H1 (cell line): ENCODE measurements around the gene NFIX. TPM values are rescaled to one million over a fixed set of nuclear protein-coding genes. Genes with fewer than 3 reads are reported as not detected.

Source experiments
- CTCF ChIA-PET: fragments of 300-600 bp; sonication (Branson Sonifier 250); formaldehyde crosslinking; loops from one replicate; lab custom pipeline; 2021; ENCODE audit not compliant: partially characterized antibody; lab: Charles Lee
- POLR2A ChIA-PET: fragments of 300-600 bp; sonication (Branson Sonifier 250); formaldehyde crosslinking; loops from one replicate; lab custom pipeline; 2021; ENCODE audit warnings: inconsistent platforms; ENCODE audit not compliant: partially characterized antibody; lab: Charles Lee
- DNase-seq, 2 experiments: peaks; one replicate each; pipeline versions ENCODE4 v3.0.0 to v3.0.0-alpha.2; 2010 to 2022; ENCODE audit warnings: low spot score in 2 of 2, low read depth in 1 of 2, mixed read lengths in 1 of 2
- FAIRE-seq: peaks from 2 replicates; lab custom pipeline; 2011; peaks lifted over from hg19 to GRCh38; lab: Jason Lieb, UNC
- H2AFZ ChIP-seq: 2 replicates; pipeline ENCODE4 v1.8.1; 2012; ENCODE audit warnings: low read length, inconsistent platforms
- H2AK5ac ChIP-seq: 2 replicates; pipeline ENCODE4 v1.6.1; 2013; ENCODE audit warnings: low read depth, low read length
- H2BK120ac ChIP-seq: replicated peaks from 2 replicates; pipeline ENCODE3; 2013; ENCODE audit warnings: low read depth, low read length, inconsistent platforms
- H2BK12ac ChIP-seq: 2 replicates; pipeline ENCODE4 v1.6.1; 2013; ENCODE audit warnings: low read depth, low read length
- H2BK15ac ChIP-seq: 2 replicates; pipeline ENCODE4 v1.6.1; 2013; ENCODE audit warnings: low read length
- H2BK20ac ChIP-seq: 2 replicates; pipeline ENCODE4 v1.6.1; 2013; ENCODE audit warnings: low read length
- H2BK5ac ChIP-seq: 2 replicates; pipeline ENCODE4 v1.6.1; 2013; ENCODE audit warnings: low read depth, low read length
- H3K14ac ChIP-seq: 2 replicates; pipeline ENCODE4 v1.6.1; 2013; ENCODE audit warnings: inconsistent platforms; ENCODE audit not compliant: insufficient read length
- H3K18ac ChIP-seq: 2 replicates; pipeline ENCODE4 v1.6.1; 2013; ENCODE audit warnings: low read length; ENCODE audit errors: extremely low read depth
- H3K23ac ChIP-seq: 2 replicates; pipeline ENCODE4 v1.6.1; 2013; ENCODE audit warnings: inconsistent platforms; ENCODE audit not compliant: insufficient read length
- H3K23me2 ChIP-seq: 2 replicates; pipeline ENCODE4 v1.6.1; 2013; ENCODE audit warnings: low read depth, low read length
- H3K27ac ChIP-seq: 2 replicates; pipeline ENCODE4 v1.6.1; 2011; ENCODE audit warnings: low read depth, low read length, inconsistent platforms
- H3K27me3 ChIP-seq, 4 experiments: replicated peaks in 1 of 4; 1 replicate in 1 of 4; 2 replicates in 3 of 4; pipeline versions ENCODE4 v1.6.1 to v1.8.1; 2011 to 2013; ENCODE audit warnings: low read length in 3 of 4, mild to moderate bottlenecking in 3 of 4, inconsistent platforms in 2 of 4, mixed read lengths in 2 of 4, moderate library complexity in 1 of 4; ENCODE audit not compliant: control insufficient read depth in 3 of 4, insufficient read depth in 3 of 4; ENCODE audit errors: extremely low read depth in 1 of 4
- H3K36me3 ChIP-seq, 4 experiments: 2 replicates each; pipeline versions ENCODE4 v1.6.1 to v1.8.1; 2011 to 2013; ENCODE audit warnings: mild to moderate bottlenecking in 4 of 4, low read length in 3 of 4, moderate library complexity in 2 of 4, control low read depth in 1 of 4, inconsistent platforms in 1 of 4; ENCODE audit not compliant: insufficient read depth in 4 of 4, control insufficient read depth in 2 of 4
- H3K4ac ChIP-seq: replicated peaks from 2 replicates; pipeline ENCODE3; 2013; ENCODE audit warnings: low read length, low read depth, mixed read lengths, inconsistent platforms; ENCODE audit not compliant: insufficient read length
- H3K4me1 ChIP-seq, 4 experiments: replicated peaks in 1 of 4; 1 replicate in 1 of 4; 2 replicates in 3 of 4; pipeline versions ENCODE4 v1.6.1 to v1.8.1; 2011 to 2013; ENCODE audit warnings: low read length in 3 of 4, inconsistent platforms in 2 of 4, mixed read lengths in 1 of 4; ENCODE audit not compliant: insufficient read depth in 4 of 4, control insufficient read depth in 3 of 4
- H3K4me2 ChIP-seq, 2 experiments: 2 replicates each; pipeline versions ENCODE4 v1.6.1 to v1.8.1; 2011 to 2013; ENCODE audit warnings: low read depth in 2 of 2, low read length in 2 of 2, control low read depth in 1 of 2, inconsistent platforms in 1 of 2, mild to moderate bottlenecking in 1 of 2; ENCODE audit not compliant: insufficient read depth in 1 of 2
- H3K4me3 ChIP-seq, 4 experiments: fragments of 200-600, 300-600 bp in 1 of 4; sonication (generic), shearing (Covaris generic), sonication (Bioruptor Twin) in 1 of 4; 2 replicates each; pipeline versions ENCODE4 v1.5.1 to v1.8.1; 2011 to 2016; ENCODE audit warnings: low read length in 4 of 4, low read depth in 3 of 4, control low read depth in 2 of 4, inconsistent platforms in 2 of 4, mild to moderate bottlenecking in 2 of 4, mixed read lengths in 1 of 4, moderate library complexity in 1 of 4; ENCODE audit not compliant: insufficient read depth in 2 of 4; ENCODE audit errors: extremely low read depth in 1 of 4
- H3K56ac ChIP-seq: replicated peaks from 2 replicates; pipeline ENCODE3; 2013; ENCODE audit warnings: low read depth, mild to moderate bottlenecking, mixed read lengths, low read length, inconsistent platforms; ENCODE audit not compliant: insufficient read length
- H3K79me1 ChIP-seq: 2 replicates; pipeline ENCODE4 v1.6.1; 2013; ENCODE audit warnings: low read depth, low read length, control low read depth
- H3K79me2 ChIP-seq, 2 experiments: 2 replicates each; pipeline versions ENCODE4 v1.6.1 to v1.8.1; 2012 to 2013; ENCODE audit warnings: low read length in 2 of 2, mild to moderate bottlenecking in 2 of 2, inconsistent platforms in 1 of 2; ENCODE audit not compliant: insufficient read depth in 2 of 2, control insufficient read depth in 1 of 2
- H3K9ac ChIP-seq, 4 experiments: replicated peaks in 1 of 4; 1 replicate in 1 of 4; 2 replicates in 3 of 4; pipeline versions ENCODE4 v1.6.1 to v1.8.1; 2011 to 2013; ENCODE audit warnings: low read depth in 3 of 4, low read length in 3 of 4, control low read depth in 2 of 4, mild to moderate bottlenecking in 2 of 4, moderate library complexity in 2 of 4, inconsistent platforms in 1 of 4; ENCODE audit errors: extremely low read depth in 1 of 4
- H3K9me3 ChIP-seq, 2 experiments: 2 replicates each; pipeline versions ENCODE4 v1.6.1 to v1.8.1; 2012 to 2013; ENCODE audit warnings: mild to moderate bottlenecking in 2 of 2, moderate library complexity in 2 of 2, control low read depth in 1 of 2, inconsistent platforms in 1 of 2, low read depth in 1 of 2, low read length in 1 of 2, mixed read lengths in 1 of 2; ENCODE audit not compliant: insufficient read depth in 2 of 2
- H4K20me1 ChIP-seq, 2 experiments: replicated peaks in 1 of 2; 2 replicates each; pipeline versions ENCODE3 to v1.8.1; 2011 to 2013; ENCODE audit warnings: inconsistent platforms in 2 of 2, low read length in 2 of 2, mild to moderate bottlenecking in 1 of 2; ENCODE audit not compliant: insufficient read depth in 2 of 2, control insufficient read depth in 1 of 2
- H4K5ac ChIP-seq: 2 replicates; pipeline ENCODE4 v1.6.1; 2013; ENCODE audit warnings: low read length, low read depth, mixed read lengths, inconsistent platforms; ENCODE audit not compliant: insufficient read length
- H4K8ac ChIP-seq: 2 replicates; pipeline ENCODE4 v1.8.0; 2013; ENCODE audit warnings: mild to moderate bottlenecking, moderate library complexity, low read length, inconsistent platforms; ENCODE audit not compliant: insufficient read depth; ENCODE audit errors: extremely low read depth
- H4K91ac ChIP-seq: replicated peaks from 2 replicates; pipeline ENCODE3; 2013; ENCODE audit warnings: low read length, mixed read lengths, inconsistent platforms; ENCODE audit not compliant: insufficient read length
- ATF2 ChIP-seq: IDR thresholded peaks from 2 replicates; pipeline ENCODE4 v1.6.1; 2012; ENCODE audit warnings: low read length, inconsistent platforms
- ATF3 ChIP-seq: IDR thresholded peaks from 2 replicates; pipeline ENCODE4 v1.6.1; 2011; ENCODE audit warnings: low read depth, mild to moderate bottlenecking, low read length; ENCODE audit not compliant: insufficient read depth
- HDAC2 ChIP-seq, 2 experiments: fragments of 300-600 bp in 1 of 2; sonication (generic) in 1 of 2; IDR thresholded peaks; 2 replicates each; pipeline ENCODE4 v1.6.1; 2011 to 2012; ENCODE audit warnings: low read depth in 2 of 2, low read length in 2 of 2, mild to moderate bottlenecking in 2 of 2, moderate library complexity in 2 of 2, borderline replicate concordance in 1 of 2, inconsistent platforms in 1 of 2
- RXRA ChIP-seq: IDR thresholded peaks from 2 replicates; pipeline ENCODE4 v1.6.1; 2011; ENCODE audit warnings: low read depth, mild to moderate bottlenecking, low read length, moderate library complexity; ENCODE audit not compliant: insufficient read depth
- WGBS, 2 experiments: shearing (Covaris generic) in 1 of 2; methylation state at CpG; one replicate each; pipeline versions ENCODE4 v1.1.6 to v1.1.7; 2013 to 2015; ENCODE audit warnings: low lambda C conversion rate in 2 of 2, mixed read lengths in 2 of 2, inconsistent platforms in 1 of 2, low coverage in 1 of 2, missing lambda C conversion rate in 1 of 2; ENCODE audit not compliant: insufficient replicate concordance in 2 of 2, insufficient coverage in 1 of 2, insufficient read length in 1 of 2; ENCODE audit errors: extremely low coverage in 1 of 2, missing lambda C conversion rate in 1 of 2; 5-methylcytosine and 5-hydroxymethylcytosine counted together
- polyA plus RNA-seq, 7 experiments: library from polyadenylated mRNA; depleted of rRNA in 3 of 7; stranded (reverse) in 5 of 7; unstranded in 2 of 7; fragments of >200 nt in 5 of 7; fragments of 200-250 nt in 2 of 7; gene quantifications; 1 replicate in 5 of 7; 2 replicates in 1 of 7; 4 replicates in 1 of 7; pipeline versions ENCODE4 v1.2.1 to v1.2.3, GENCODE V29; 2011 to 2013; ENCODE audit warnings: missing spikeins in 2 of 7, mixed read lengths in 2 of 7
- total RNA-seq: library from RNA; stranded (reverse); fragmentation: NEBNext Ultra II Directional; extraction: Animal tissue kit (Norgen Biotek cat#: 25700); gene quantifications from 2 replicates; pipeline ENCODE4 v1.2.1, GENCODE V29; 2021

The NFIX gene
- total and polyA plus RNA-seq, 2 of the 8 experiments (the other 6 are each of a cell fraction or from before 2014, with no cell fraction given): 0.03 to 0.20 TPM

GRCh38 chr19:13087795-13088537 is 92.7 kb downstream of the NFIX start:
- Histone ChIP-seq H2BK12ac (no peak overlapping the region), H3K18ac (no peak overlapping the region), H4K8ac (peak overlapping the region; percentile 47; the same call in 1 of the 2 replicates), H2BK15ac (no peak overlapping the region), H2BK20ac (no peak overlapping the region), H3K23ac (no peak overlapping the region), H3K14ac (no peak overlapping the region), H3K4me2 (no peak overlapping the region), H4K20me1 (peaks cover 0 to 2% of the 10 kb centered on the region in 2 experiments), H3K4me1 (peaks cover 2 to 11% (median 11%) of the 10 kb centered on the region in 4 experiments; a peak in 6 of 7 replicates), H3K27ac (no peak overlapping the region), H3K9ac (no peak overlapping the region), H2BK5ac (no peak overlapping the region), H4K5ac (no peak overlapping the region), H3K27me3 (peaks cover 0 to 28% (median 8%) of the 10 kb centered on the region in 4 experiments; a peak in 5 of 7 replicates), H3K36me3 (no peaks in the 10 kb centered on the region), H2AFZ (no peak overlapping the region), H3K4ac (no peak overlapping the region), H4K91ac (no peak overlapping the region), H3K9me3 (no peaks in the 10 kb centered on the region), H3K56ac (no peak overlapping the region), H2BK120ac (no peak overlapping the region), H3K23me2 (no peaks in the 10 kb centered on the region)
- WGBS, 2 experiments: 93% methylated on average over 22 of the region's 37 CpGs; no CpG with 5 or more reads in 1 of the 2 experiments
- no peak for FAIRE-seq
- no peak for DNase-seq
- TF ChIP-seq RXRA (no peak), ATF3 (no peak), ATF2 (no peak), HDAC2 (IDR thresholded peaks at IDR 0.05; ENCODE audit: borderline replicate concordance in 1 of 2, low read depth in 2 of 2, low read length in 2 of 2) (no peak)
- TF ChIP-seq, all 59 proteins: peak for 0
- CTCF ChIA-PET: interaction anchor here (1.0 to 48.8 kb wide), 9 partner anchors 10 to 124 kb away, joined by 3 to 1145 read pairs (median 5); no protein-coding TSS in a partner anchor
- Histone ChIP-seq H3K4me3 (no peak overlapping the region), H3K79me1 (no peaks in the 10 kb centered on the region), H3K79me2 (no peaks in the 10 kb centered on the region), H2AK5ac (no peak overlapping the region)
- POLR2A ChIA-PET: interaction anchor here (1.2 kb wide), 1 partner anchor 102 kb away, joined by 3 read pairs; no protein-coding TSS in a partner anchor
